M059J (cell line): ENCODE results near the gene BAG2. TPM values are rescaled to one million over a fixed set of nuclear protein-coding genes. Genes with fewer than 3 reads are reported as not detected.

Source experiments
- DNase-seq: peaks from one replicate; pipeline ENCODE4 v3.0.0-alpha.2; 2012; ENCODE audit warnings: low read depth
- total RNA-seq: library from RNA; depleted of rRNA; stranded (reverse); fragments of >200 nt; shearing (Covaris generic); gene quantifications from 2 replicates; pipeline ENCODE4 v1.2.3, GENCODE V29; 2014; rRNA removed

The BAG2 gene
- total RNA-seq = 9.4 and 11.9 TPM in 2 replicates

DNA sequence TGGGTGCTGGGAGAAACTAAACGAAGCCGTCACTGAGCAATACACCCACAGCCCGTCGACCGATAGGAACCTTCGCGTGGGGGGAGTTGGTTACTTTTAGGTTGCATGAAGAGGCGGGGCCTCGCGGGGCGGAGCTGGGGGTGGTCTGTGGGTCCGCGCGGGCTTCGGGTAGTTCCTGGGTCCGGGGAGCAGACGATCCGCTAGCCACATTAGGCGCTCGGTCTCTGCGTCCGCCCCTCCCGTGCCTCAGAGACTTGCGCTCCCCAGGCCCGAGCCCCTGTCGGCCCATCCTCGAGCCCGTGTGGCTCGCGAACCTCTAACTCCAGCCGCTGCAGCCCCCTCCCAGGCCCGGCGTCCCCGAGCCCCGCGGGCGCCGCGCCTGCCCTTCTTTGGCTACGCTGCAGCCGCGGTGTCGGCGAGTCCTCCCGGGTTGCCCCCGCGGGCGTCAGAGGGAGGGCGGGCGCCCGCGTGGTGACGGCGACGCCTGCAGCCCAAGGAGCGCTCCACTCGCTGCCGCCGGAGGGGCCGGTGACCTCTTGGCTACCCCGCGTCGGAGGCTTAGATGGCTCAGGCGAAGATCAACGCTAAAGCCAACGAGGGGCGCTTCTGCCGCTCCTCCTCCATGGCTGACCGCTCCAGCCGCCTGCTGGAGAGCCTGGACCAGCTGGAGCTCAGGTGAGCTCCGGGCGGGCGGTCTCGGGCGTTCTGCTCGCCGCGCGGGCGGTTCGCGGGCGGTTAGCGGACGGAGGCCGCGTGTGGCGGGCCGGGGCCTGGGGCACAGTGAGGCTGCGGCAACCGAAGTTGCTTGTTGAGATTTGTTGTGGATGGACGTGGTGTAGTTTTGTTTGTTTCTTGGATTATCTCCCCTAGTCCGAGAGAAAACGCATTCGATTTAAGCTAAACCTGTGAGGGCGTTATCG is at the start of gene BAG2:
TSS of gene BAG2 (plus strand) at position 191 of the 920 bp plus-strand sequence. CDS start at position 563, 372 bp downstream.
- peak; percentile 89 for DNase-seq

DNA sequence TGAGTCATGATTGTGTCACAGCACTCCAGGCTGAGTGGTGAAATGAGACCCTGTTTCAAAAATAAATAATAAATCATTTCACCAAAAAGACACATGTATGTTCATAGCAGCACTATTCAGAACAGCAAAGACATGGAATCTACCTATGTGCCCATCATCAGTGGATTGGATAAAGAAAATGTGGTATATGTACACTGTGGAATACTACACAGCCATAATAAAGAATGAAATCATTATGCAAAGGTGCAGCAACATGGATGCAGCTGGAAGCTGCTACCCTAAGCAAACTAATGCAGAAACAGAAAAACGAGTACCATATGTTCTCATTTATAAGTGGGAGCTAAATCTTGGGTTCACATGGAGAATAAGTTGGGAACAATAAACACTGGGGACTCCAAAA is 49.0 kb upstream of the BAG2 start:
- peak; percentile 17 for DNase-seq

DNA sequence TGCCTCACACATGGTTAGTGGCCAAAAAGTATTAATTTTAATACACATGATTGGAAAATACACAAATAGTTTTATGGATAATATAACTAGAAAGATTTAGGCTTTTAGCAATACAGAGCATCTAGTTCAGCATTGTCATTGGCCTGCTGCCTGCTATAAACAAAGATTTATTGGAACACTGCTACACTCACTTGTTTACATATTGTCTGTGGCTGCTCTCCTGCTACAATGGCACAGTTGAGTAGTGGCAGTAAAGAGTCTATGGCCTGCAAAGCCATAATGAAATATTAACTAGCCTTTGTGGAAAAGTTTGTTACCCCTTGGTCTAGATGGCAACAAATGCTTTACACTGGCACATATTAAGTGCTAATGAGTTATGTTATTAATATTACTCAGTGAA is 44.4 kb upstream of the BAG2 start:
- peak; percentile 27 for DNase-seq

DNA sequence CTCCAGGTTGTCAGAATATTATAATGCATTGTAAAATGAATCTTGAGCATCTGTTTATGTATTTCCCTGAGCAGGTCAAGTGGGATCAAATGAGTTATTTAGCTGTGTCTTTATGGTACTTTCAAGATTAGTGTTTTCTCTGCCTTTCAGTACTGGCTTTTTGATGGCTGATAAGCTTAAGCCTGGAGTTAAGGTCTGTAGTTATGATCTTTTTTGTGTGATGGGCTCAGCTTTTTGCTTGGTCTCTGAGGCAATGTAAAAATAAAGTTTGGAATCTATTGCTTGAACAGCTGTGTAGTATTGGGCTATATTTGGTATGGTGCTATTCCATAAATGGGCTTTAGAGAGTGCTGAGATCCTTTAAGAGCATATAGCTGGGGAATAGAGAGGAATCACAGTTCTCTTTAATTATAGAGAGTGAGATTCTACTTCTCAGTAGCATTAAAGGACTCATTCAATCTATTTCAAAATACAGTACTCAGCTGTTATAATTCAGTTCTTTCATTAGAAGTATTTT is 41.4 kb upstream of the BAG2 start:
- DNase-seq = no peak

DNA sequence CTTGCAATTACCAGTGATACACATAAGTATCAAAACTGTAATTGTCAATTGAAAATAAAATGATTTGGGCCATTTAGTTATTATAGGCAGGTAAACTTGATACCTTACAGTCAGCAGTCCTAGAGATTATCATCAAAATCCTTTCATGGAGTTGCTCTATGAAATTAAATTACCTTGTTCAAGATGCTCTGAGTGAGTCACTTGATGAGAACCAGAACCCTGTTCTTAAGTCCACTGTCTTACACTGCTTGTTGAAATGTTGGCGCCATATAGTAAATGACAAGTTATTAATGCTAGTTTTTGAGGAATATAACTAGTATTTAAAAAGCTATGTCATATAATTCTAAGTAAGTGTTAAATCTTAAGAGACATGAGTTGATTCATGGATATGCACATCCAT is 37.2 kb upstream of the BAG2 start:
- DNase-seq = no peak

DNA sequence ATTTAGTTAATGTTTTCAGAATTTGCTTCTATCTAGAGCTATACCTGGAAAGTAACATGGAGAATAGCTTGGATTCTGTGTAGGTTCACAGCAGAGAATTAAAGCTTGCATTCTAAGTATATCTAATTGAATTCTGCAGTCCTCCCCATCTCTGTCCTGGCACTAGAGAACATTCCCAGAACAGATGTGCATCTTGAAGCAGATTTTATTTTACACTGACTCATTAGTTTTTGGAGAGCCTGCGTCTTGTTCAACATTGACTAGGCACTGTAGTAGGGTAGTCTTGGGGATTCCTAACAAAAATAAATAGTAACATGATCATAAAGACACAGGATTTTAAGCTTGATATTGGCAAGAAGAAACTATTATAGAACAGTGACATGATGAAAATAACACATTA is 36.2 kb upstream of the BAG2 start:
- DNase-seq = no peak

DNA sequence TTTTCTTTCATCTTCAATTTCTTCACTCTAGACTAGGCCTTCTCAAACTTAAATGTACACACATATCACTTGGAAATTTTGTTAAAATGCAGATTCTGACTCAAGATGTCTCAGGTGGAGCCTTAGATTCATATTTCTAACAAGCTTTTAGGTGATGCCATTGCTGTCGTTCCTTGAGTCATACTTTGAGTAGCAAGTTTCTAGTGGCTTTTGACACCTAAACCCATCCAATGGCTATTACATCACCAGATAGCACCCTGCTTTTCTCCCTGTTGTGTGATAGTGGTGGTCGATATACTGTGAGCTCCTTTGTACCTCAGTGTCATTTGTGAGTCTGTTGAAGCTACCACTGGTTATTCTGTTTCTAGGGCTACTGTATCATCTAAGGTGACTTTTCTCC is 34.8 kb upstream of the BAG2 start:
- DNase-seq = no peak

DNA sequence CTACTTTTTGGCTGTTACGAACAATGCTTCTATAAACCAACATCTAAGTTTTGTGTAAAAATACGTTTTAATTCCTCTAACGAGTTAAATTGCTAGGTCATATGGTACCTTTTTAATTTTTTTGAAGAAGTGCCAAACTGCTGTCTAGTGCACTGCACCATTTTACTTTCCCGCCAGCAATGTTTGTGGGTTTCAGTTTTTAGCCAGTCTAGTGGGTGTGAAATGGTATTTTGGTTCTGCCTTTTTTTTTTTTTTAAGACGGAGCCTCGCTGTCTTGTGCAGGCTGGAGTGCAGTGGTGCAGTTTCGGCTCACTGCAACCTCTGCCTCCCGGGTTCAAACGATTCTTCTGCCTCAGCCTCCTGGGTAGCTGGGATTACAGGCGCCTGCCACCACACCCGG is 34.1 kb upstream of the BAG2 start:
- no peak for DNase-seq

DNA sequence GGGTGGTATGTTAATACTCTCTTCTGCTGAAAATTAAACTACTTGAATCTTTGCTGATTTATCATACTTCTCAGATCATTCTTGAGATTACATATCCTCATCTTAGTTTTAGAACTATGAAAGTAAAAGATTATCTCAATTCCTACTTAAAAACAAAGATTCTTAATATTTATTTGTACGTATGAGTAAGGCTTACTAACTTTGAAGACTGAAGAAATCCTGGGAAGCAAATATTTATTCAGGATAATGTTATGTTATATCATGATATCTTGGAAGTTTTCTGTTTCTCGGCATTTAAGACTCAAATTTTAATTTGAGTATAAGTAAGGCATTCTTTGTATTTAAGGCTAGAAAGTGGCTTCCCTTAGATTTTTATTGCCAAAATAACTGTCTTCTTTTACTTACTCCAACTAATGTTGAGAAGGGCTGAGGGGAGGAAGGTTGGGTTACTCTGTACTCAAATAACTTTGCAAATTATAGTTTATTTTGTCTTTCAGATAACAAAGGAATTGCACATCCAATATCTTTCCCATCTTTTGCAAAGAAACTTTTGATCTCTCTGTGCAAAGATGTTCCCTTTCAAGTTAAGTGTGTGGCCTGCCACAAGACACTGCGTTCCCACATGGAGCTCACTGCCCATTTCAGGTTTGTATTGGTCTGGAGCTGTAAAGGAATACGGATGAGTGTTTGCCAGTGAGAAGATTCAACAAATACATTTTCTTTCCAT is 30.5 kb upstream of the BAG2 start:
- DNase-seq = no peak

DNA sequence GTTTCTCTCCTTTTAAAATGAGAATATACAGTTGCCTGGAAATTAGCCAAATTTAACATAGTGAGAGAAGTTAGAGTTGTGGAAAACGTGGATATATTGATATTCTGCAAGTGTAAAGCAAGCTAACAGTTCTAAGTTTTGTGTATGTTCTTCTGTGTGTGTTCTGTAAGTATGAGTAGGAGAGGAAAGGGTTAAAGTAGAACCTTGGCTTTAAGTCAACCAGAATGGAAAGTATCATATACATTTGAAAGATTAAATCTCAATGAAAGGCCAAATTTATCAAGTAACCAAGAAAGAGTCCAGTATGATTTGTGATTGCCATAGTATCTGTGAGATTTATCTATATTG is 30.0 kb upstream of the BAG2 start:
- no peak for DNase-seq

DNA sequence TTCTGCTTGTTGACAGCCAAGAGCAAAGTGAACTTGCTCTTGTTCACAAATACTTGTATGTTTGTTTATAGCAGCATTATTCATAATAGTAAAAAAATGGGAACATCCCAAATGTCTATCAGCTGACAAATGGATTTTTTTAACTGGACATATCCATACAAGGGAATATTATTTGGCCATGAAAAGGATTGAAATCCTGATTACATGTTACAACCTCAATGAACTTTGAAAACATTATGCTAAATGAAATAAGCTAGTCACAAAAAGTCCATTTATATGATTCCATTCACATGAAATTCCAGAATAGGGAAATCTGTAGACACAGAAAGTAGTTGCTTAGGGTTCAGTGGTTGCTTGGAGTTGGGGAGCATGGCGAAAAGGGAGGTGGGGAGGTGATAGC is 28.4 kb upstream of the BAG2 start:
- DNase-seq = no peak

DNA sequence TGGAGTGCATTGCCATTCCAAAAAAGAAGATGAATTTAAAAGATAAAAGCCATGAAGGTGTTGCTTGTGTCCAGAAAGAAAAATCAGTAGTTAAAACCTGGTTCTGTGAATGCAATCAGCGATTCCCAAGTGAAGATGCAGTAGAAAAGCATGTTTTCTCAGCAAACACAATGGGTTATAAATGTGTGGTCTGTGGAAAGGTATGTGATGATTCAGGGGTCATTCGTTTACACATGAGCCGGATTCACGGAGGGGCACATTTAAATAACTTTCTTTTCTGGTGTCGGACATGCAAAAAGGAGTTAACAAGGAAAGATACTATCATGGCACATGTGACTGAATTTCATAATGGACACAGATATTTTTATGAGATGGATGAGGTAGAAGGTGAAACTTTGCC is 24.7 kb upstream of the BAG2 start:
- DNase-seq = no peak

DNA sequence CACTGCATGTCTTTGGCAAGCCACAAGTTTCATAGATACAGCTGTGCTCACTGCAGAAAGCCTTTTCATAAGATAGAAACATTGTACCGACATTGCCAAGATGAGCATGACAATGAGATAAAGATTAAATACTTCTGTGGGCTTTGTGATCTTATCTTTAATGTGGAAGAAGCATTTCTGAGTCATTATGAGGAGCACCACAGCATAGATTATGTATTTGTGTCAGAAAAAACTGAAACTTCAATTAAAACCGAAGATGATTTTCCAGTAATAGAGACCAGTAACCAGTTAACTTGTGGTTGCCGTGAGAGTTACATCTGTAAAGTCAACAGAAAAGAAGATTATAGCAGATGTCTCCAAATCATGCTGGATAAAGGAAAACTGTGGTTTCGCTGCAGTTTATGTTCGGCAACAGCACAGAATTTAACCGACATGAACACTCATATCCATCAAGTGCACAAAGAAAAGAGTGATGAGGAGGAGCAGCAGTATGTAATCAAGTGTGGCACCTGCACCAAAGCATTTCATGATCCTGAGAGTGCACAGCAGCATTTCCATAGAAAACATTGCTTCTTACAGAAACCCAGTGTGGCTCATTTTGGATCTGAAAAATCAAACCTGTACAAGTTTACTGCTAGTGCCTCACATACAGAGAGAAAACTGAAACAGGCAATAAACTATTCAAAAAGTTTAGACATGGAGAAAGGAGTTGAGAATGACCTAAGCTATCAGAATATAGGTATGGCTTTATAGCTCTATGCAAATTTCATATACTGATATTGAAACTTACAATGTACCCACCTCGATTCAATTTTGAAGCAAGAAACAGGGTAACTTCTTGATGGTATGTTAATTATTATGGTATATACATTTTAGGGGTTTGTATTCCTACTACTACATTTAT is 23.9 kb upstream of the BAG2 start:
- no peak for DNase-seq

DNA sequence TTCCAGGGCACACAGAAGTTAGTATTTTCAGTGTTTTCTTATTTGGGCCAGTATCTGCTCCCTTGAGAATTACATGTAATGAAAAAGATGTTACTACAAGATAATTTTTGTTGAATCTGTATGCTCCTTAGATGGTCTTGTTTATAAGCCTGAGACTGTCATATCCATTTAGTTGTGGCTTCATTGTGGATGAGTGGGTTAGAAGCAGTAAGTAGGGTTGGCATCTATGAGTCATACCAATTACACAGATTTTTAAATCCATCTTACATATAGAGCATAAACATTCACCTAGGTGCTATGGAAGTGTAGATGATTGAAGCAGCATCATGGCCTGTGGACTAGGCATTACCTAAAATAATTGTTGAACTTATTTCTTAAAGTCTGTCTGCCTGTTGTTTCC is 13.5 kb upstream of the BAG2 start:
- peak; percentile 71 for DNase-seq

DNA sequence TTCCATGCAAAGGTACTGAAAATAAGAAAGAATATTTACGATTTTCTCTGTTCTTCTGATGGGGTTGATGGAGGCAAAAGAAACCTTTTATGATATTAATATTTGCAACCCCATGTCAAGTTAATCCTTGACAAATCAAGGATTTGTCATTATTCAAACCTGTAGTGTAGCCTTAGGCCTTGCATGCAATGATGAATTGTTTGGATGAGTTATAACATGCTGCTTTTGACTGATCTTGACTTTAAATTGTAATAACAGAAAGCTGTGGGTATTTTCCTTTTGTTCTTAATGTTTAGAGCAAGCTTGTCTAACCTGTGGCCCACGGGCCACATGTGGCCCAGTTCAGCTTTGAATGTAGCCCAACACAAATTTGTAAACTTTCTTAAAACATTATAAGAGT is 13.0 kb upstream of the BAG2 start:
- no peak for DNase-seq

DNA sequence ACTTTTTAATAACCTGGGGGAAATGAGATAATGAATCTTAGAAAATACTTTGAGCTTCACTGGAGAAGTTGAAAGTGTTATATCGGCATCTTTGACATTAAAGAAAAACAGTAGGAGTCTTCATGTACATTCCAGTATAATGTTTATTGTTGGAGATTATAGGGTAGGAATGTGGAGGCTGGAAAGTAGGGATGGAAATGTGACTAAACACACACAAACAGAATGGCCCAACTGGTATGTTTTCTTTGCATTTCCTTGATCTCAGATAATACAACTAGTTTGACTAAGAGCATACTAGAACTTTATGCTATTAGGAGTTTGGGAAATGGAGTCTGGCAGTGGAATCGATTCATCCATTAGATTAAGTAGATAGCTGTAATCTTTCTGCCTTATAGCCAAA is 10.1 kb upstream of the BAG2 start:
- no peak for DNase-seq

DNA sequence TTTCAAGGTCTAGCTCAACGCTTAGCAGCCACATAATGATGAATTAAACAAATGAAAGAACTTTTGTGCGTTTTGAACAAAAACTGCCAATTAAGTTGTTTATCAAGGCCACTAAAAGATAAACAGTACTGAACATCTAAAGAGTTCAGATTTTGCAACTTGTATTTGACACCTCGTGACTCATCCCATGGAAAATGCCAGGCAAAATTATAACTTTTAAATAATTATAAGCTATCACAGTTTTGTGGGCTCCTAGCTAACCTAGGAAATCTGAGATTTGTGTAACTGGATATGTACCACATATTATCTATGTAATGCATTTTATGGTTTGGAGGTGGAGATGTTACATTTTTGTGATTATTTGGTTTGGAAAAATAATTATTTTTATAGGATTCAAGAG is 9.6 kb upstream of the BAG2 start:
- peak; percentile 41 for DNase-seq

DNA sequence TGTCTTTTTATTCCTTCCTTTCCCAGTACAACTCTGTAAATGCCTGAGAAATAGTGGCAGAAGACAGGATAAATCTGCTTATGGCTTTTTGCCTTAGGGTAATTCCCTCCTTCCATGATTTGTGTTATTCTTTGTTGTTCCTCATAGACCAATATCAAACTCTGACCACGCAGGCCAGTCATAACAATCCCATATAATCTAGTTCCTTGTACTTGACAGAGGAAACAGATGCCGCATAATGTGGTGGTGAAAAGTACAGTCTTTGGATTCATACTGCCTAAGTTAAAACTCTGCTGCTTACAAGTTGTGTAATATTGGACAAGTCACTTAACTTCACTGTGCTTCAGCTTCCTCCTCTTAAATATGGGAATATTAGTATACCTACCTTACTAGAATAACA is 8.2 kb upstream of the BAG2 start:
- DNase-seq = peak; percentile 20

DNA sequence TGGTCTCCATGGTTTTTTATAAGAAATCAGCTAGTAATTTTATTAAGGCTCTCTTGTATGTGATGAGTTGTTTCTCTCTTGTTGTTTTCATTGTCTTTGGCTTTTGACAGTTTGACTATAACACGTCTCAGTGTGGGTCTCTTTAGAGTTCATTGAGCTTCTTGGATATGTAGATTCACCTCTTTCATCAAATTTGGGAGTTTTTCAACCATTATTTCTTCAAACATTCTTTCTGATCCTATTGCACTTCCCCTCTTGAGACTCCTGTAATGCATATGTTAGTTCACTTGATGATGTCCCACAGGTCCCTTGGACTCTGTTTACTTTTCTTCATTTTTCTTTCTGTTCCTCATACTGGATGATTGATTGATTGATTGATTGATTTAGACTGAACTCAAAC is 7.0 kb upstream of the BAG2 start:
- no peak for DNase-seq

DNA sequence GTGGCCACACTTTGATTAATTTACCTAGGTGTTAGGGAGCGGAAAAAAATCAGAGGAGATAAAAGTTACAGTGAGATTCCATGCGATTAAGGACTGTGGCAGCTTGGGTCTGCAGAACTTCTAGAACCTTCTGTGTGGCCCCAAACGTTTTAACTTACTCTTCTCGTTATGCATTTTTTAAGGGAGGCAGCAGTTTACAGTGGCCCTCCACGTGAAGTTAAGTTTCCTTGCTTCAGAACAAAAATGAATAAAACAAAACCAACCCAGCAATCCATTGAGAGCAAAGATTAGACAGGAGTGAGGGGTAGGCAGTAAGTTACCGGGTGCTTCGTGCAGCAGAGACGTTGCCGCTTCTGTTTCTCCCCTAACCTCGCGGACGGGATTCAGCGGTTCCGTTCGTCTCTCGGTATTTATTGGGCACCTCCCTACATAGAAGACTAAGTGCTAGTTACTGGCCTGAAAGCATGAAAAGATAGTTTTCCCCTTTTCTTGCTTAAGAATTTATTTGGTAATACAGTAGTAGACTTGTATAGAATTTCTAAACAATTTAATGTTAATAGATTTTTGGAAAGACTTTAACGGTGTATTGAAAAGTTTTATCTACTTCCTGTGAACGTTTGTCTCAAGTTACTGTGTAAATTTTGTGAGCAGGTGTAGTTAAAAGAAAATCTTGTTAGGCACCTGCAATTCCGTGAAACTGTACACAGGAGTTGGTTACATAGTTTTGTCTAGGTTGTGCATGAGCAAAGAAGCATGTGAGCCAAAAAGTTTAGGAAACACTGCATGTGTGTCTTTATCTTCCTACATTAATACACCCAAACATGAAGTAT is 1.1 kb downstream of the BAG2 start:
- peak; percentile 13 for DNase-seq

DNA sequence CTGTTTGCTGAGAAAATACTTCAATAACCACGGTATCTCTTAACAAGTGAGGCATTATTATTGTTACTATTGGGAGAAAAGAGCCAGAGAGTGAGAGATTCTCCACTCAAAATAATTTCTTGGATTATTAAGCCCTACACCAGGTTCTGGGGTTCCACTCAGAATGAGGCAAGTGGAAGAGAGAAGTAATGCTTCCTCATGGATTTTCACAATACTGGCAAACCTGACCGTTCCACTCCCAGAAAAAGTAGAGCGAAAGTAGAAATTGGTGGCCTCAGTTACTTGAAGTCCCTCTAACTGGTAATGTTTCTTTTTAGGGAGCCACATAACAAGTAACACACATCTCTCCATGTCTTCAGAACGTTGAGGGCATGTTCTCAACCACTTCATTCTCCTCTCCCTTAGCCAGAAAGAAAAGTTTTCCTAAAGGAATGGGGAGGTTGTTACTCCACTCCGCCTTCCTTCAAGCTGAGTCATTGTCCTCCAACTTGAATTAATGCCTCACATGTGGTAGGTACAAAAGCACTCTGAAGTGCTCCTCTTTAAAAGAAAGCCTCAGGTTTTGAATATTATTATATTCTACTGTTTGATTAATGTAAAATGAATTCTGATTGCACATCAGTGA is 1.9 kb downstream of the BAG2 start:
- DNase-seq = peak; percentile 84
